Hematopoietic multipotent progenitor cell treated with erythropoietin and hydrocortisone succinate and interleukin-3 and kit ligand, for 4 days (in vitro differentiated cells): ENCODE measurements around the gene ISCU.
"Not testable (repeated sequence)": the region's sequence is repeated elsewhere in the genome, so short reads cannot be mapped to it uniquely, and the experiment has no call there.

ENCODE experiments used
- DNase-seq: peaks from one replicate; pipeline ENCODE4 v3.0.0-alpha.2; 2015

Gene ISCU

DNA sequence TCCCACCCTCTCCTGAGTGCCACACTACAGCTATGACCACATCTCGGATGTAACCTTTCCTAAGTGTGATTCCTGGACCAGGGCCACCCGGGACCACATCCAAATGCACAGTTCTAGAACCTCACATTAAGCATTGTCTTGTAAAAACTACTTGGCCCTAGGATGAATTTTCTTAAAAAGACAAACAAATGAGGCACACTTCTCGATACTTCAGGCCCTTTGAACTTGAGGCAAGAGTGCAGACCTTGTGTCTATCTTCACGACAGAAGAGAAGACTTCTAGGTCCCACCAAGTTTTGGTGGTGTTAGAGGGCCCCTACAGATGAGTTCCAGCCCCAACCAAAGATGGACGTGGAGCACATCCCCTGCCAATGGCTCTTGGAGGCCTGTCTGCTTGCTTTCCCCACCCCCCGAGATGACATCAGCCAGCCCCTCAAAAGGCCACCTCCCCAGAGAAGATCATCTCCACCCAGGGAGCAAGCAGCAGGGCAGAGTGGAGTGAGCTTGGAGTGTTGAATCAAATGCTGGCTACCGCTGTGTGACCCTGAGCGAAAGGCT, 9.3 kb downstream of the ISCU start:
- no peak for DNase-seq

DNA sequence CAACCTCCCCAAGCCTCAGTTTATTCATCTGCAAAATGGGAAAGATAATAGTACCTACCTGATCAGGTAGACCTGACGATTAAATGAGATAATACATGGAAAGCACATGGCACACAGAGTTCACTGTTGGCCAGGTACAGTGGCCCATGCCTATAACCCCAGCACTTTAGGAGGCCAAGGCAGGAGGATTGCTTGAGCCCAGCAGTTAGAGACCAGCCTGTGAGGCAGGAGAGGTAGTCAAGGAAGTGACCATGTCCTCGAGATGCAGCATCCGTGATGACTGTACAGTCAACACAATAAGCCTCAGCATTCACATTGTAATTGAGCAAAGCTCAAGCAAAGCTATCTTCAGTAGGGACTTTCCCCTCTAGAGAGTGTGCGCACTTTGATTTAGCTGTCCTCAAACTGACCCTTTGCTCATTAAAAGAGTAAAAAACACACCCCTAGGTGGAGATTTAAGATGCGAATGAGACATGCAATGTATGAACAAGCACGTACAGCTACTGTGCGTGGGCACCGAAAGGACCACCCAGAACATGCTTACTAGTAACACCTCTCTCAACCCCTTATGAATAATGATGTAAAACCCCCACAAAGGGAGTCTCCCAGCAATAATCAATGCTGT, 9.9 kb downstream of the ISCU start:
- DNase-seq, result no peak

GRCh38 chr12:108573317-108573716, 10.9 kb downstream of the ISCU start:
- no peak for DNase-seq

DNA sequence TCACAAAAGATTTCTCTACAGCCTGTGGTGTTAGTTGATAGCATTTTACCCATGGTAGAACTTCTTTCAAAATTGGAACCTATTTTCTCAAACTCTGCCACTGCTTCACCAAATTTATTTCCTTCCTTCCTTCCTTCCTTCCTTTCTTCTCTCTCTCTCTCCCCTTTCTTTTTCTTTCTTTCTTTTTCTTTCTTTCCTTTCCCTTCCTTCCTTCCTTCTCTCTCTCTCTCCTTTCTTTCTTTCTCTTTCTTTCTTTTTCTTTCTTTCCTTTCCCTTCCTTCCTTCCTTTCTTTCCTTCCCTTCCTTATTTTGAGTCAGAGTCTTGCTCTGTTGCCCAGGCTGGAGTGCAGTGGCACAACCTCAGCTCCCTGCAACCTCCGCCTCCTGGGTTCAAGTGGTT, 11.9 kb downstream of the ISCU start:
- not testable (repeated sequence) for DNase-seq

GRCh38 chr12:108575199-108575912, 13.0 kb downstream of the ISCU start:
- no peak for DNase-seq

GRCh38 chr12:108576660-108577234, 14.4 kb downstream of the ISCU start:
- no peak for DNase-seq

- DNase-seq, result no peak
Measured at GRCh38 chr12:108577458-108577857, 15.1 kb downstream of the ISCU start.

GRCh38 chr12:108578264-108578663, 15.9 kb downstream of the ISCU start:
- DNase-seq, result no peak

- no peak for DNase-seq
Measured at GRCh38 chr12:108578813-108579212, 16.4 kb downstream of the ISCU start.

- no peak for DNase-seq
Measured at GRCh38 chr12:108580531-108580930, 18.1 kb downstream of the ISCU start.

GRCh38 chr12:108581311-108582227, 19.2 kb downstream of the ISCU start:
- no peak for DNase-seq

DNA sequence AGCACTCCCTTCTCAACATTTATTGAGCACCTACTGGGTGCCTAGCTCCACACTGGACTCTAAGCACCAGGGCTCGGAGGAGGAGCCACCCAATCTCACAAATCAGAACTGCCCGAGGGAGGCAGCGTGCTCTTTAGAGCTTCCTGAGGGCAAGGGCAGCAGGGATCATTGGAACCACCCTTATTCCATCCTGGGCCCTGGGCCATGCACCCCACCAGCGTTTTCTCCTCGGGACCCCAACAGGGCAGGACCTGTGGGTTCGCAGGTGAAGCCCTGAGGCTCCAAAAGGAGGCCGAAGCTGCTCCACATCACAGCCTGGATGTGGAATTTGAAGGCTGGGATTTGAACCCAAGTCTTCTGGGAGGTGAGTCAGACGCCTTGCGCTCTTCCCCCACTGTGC, 20.1 kb downstream of the ISCU start:
- DNase-seq, result no peak

DNA sequence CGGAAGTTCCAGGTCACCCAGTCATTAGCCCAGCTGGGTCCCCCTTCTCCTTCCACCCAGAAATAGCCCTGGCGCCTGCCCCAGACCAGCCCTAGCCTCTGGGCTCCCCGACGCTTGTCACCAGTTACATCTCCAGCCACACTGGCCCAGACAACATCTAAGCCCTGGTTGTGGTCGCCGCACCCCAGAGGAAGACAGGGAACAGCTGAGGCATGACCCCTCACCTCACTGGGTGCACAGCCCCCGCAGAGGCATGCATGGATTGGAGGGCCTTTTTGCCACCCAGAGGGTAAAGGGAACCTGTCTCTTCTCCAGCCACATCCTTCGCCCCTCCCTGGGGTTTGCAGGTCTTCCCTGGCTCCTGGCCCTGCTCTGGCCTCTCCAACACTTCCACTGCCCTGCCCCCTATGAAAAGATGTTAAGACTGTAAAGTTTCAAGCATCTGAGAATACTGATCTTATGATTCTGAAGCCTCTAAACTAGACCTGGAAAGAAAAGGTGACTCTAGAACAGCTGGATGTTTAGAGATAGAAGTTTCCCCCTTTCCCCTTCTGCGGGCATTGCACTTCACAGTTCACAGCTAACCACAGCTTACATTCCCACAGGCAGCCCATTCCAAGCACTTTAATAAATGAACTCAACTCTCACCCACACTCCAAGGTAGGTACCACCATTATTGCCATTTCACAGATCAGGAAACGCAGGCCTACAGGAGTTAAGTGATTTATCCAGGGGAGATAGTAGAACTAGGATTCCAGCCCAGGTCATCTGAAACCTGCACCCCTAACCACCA, 20.8 kb downstream of the ISCU start:
- DNase-seq, result no peak

GRCh38 chr12:108583991-108584390, 21.6 kb downstream of the ISCU start:
- DNase-seq, result no peak

DNA sequence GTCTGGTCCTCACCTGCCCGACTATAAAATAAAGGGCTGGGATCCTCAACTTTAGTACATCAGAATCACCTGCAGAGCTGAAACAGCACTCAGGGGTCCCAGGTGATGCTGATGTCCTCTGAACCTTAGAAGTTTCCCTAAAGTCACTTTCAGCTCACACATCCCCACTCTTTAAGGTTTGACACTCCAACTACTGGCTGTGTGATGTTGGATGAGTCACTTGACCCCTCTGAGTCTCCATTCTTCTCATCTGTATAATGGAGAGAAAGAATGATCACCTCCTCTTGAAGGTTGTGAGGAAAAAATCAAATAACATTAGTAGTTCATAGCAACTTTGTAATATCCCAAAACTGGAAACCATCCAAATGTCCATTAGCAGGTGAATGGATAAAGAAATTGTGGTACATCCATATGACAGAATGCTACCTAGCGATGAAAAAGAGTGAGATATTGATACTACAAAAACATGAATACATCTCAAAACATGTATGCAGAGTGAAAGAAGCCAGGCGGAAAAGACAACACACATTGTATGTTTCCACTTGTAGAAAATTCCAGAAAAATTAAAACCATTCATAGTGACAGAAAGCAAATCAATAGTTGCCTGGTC, 22.2 kb downstream of the ISCU start:
- no peak for DNase-seq

GRCh38 chr12:108585864-108586263, 23.5 kb downstream of the ISCU start:
- DNase-seq, result no peak

- DNase-seq, result no peak
Measured at GRCh38 chr12:108586306-108586705, 23.9 kb downstream of the ISCU start.

- DNase-seq, result no peak
Measured at GRCh38 chr12:108587826-108588225, 25.4 kb downstream of the ISCU start.

GRCh38 chr12:108589028-108589839, 26.8 kb downstream of the ISCU start:
- DNase-seq, result no peak

DNA sequence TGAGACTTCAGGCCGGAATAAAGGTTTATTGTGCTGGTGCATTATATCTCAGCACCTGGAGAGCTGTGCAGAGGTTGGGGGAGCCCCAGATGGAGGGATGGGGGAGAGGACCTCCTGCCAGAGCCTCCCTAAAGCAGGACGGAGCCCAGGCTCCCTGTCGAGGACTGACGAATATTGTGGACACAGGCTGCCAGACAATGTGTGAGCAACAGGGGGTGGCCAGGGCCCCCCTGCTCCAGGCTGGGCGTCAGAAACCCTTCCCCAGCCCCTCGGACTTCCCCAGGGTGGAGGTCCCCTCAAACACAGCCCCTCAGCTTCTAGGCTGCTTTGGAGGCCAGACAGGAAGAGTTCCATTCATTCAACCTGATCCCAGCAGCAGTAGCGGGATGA, 27.4 kb downstream of the ISCU start:
- DNase-seq, result no peak

DNA sequence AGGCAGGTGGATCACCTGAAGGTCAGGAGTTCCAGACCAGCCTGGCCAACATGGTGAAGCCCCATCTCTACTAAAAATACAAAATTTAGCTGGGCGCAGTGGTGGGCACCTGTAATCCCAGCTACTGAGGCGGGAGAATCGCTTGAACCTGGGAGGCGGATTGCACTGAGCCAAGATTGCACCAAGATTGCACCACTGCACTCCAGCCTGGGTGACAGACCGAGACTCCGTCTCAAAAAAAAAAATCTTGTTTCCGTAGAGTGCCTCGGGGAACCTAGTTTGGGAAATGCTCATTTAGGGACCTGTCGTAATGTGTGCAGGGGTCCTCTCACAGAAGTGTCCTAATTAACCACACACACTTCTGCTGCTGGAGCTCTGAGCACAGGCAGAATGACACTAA, 28.1 kb downstream of the ISCU start:
- DNase-seq, result not testable (repeated sequence)
